ENCODE results near the gene TMA7. TPM values are rescaled to one million over a fixed set of nuclear protein-coding genes. Genes with fewer than 3 reads are reported as not detected.

The TMA7 gene
- total RNA-seq, 1 experiment from 2014 or later = 152 TPM

- Histone ChIP-seq H3K4me1 (ENCODE audit: insufficient read depth, low read length, poor library complexity, severe bottlenecking) (no peaks in the 10 kb centered on the region), H3K4me3 (ENCODE audit: low read depth, low read length, poor library complexity, severe bottlenecking) (no peak overlapping the region), H3K27ac (ENCODE audit: low read depth, low read length, poor library complexity, severe bottlenecking) (no peak overlapping the region), H3K27me3 (replicated peaks; ENCODE audit: insufficient read depth, low read depth, low read length, poor library complexity) (no peaks in the 10 kb centered on the region), H3K9me3 (ENCODE audit: low read depth, low read length, poor library complexity, severe bottlenecking) (no peaks in the 10 kb centered on the region), H3K36me3 (ENCODE audit: insufficient read depth, low read length, poor library complexity, severe bottlenecking) (no peaks in the 10 kb centered on the region)
- intact Hi-C loops (cut with micrococcal nuclease; ENCODE audit: unreplicated experiment) = no loop called here
- BruUV-seq (replicated peaks) = no TSS peak
- CTCF ChIA-PET = no interaction called here
- no peak for TF ChIP-seq EZH2 (IDR thresholded peaks at IDR 0.05; ENCODE audit: borderline replicate concordance, low read depth, low read length, poor library complexity, severe bottlenecking)
- no peak for TF ChIP-seq CTCF (conservative IDR thresholded peaks at IDR 0.05; ENCODE audit: low read depth, low read length)
- POLR2A ChIA-PET (ENCODE audit: low non-redundant PET) = no interaction called here
- no peak for DNase-seq (ENCODE audit: low spot score)
Observed at GRCh38 chr3:48397767-48398681, 42.0 kb upstream of the TMA7 start.

DNA sequence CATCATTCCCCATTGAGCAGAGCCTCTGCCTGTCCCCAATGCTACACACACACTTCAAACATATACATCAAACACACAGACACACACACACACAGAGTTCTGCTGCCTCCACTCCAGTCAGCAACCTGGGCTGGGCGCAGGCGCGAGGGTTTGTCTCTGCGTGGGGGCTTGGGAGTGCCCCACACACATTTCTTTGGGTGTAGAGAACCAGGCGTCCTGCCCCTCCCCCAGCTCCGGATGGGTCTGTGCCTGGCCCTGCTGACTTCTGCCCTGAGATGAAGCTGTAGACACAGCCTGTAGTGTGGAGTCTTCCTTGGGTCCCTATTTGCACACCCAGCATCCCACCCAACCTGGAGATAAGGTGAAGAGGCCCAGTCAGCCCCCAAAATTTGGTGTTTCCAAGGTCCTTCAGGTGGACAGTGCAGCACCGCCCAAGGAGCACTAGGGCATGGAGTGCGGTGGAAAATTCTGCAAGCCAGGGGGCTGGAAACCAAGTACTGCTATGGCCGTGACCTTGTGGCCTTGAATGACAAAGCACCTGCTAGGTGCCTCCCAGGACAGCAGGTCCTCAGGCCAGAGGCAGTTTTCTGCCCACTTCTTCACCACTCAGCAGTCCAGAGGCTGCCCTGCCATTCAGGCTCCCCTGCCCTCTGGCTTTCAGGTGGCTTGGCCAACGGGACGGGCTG is 41.2 kb upstream of the TMA7 start:
- Histone ChIP-seq H3K4me1 (ENCODE audit: insufficient read depth, low read length, poor library complexity, severe bottlenecking) (no peaks in the 10 kb centered on the region), H3K4me3 (ENCODE audit: low read depth, low read length, poor library complexity, severe bottlenecking) (no peak overlapping the region), H3K27me3 (replicated peaks; ENCODE audit: insufficient read depth, low read depth, low read length, poor library complexity) (no peaks in the 10 kb centered on the region), H3K27ac (ENCODE audit: low read depth, low read length, poor library complexity, severe bottlenecking) (no peak overlapping the region), H3K36me3 (ENCODE audit: insufficient read depth, low read length, poor library complexity, severe bottlenecking) (no peaks in the 10 kb centered on the region), H3K9me3 (ENCODE audit: low read depth, low read length, poor library complexity, severe bottlenecking) (no peaks in the 10 kb centered on the region)
- intact Hi-C loops (cut with micrococcal nuclease; ENCODE audit: unreplicated experiment) = no loop called here
- no peak for DNase-seq (ENCODE audit: low spot score)
- POLR2A ChIA-PET (ENCODE audit: low non-redundant PET) = no interaction called here
- CTCF ChIA-PET = no interaction called here
- no peak for TF ChIP-seq CTCF (conservative IDR thresholded peaks at IDR 0.05; ENCODE audit: low read depth, low read length)
- no peak for TF ChIP-seq EZH2 (IDR thresholded peaks at IDR 0.05; ENCODE audit: borderline replicate concordance, low read depth, low read length, poor library complexity, severe bottlenecking)
- BruUV-seq (replicated peaks) = no TSS peak

DNA sequence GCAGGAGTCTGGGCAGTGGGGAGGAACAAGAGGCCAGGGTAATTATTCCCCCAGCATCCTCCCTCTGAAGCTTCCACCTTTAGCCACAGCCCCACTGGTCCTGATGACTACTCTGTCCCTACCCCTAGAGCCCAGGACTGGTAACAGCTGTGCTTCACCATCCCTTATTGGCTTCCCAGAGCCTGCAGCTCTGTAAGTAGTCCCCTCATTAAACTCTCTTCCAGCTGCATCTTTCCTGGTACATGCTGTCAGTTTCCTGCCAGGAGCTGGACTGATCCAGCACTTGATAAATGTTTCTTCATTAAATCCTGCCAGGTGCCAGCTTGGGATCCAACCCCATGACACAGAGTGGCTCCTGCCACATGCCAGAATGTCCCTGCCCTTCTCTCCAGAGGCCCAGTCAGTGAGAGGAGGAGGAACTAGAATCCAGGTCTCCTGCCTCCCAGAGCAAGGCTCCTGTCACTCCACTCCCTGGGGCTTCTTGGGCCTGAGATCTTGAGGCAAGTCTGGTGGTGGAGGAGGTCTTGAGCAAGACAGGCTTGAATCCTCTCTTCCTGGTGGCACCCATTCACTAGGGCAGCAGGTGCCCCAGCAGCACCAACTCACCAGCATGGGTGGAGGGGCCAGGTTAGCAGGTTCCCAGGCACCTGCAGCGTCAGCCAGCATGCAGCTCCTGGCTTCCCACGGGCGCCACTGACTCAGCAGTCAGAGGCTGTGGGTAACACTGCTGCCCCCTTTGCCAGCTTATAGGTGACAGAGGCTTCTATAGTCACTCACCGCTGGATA is 40.5 kb upstream of the TMA7 start:
- TF ChIP-seq CTCF (conservative IDR thresholded peaks at IDR 0.05; ENCODE audit: low read depth, low read length) = no peak
- TF ChIP-seq EZH2 (IDR thresholded peaks at IDR 0.05; ENCODE audit: borderline replicate concordance, low read depth, low read length, poor library complexity, severe bottlenecking) = no peak
- Histone ChIP-seq H3K9me3 (ENCODE audit: low read depth, low read length, poor library complexity, severe bottlenecking) (no peaks in the 10 kb centered on the region), H3K36me3 (ENCODE audit: insufficient read depth, low read length, poor library complexity, severe bottlenecking) (no peaks in the 10 kb centered on the region), H3K4me3 (ENCODE audit: low read depth, low read length, poor library complexity, severe bottlenecking) (no peak overlapping the region), H3K27ac (ENCODE audit: low read depth, low read length, poor library complexity, severe bottlenecking) (no peak overlapping the region), H3K27me3 (replicated peaks; ENCODE audit: insufficient read depth, low read depth, low read length, poor library complexity) (no peaks in the 10 kb centered on the region), H3K4me1 (ENCODE audit: insufficient read depth, low read length, poor library complexity, severe bottlenecking) (no peaks in the 10 kb centered on the region)
- ChIA-PET CTCF (interaction anchor here (2.0 kb wide), 1 partner anchor 36 kb away, joined by 23 read pairs; no protein-coding TSS in a partner anchor), POLR2A (ENCODE audit: low non-redundant PET) (no interaction called here)
- DNase-seq (ENCODE audit: low spot score) = no peak
- BruUV-seq (replicated peaks) = no TSS peak
- intact Hi-C loops (cut with micrococcal nuclease; ENCODE audit: unreplicated experiment) = loop anchor here (5.0 kb wide), 1 partner anchor 38 kb away; no protein-coding TSS in a partner anchor
